ENCODE measurements around the gene MAD1L1.

The MAD1L1 gene

GRCh38 chr7:1853431-1853985, 379.2 kb downstream of the MAD1L1 start:
- DNase-seq = peak; percentile 49

- peak; percentile 52 for DNase-seq
Observed at GRCh38 chr7:1852517-1853430, 380.0 kb downstream of the MAD1L1 start.

- DNase-seq = no peak
Observed at GRCh38 chr7:1851721-1852516, 380.8 kb downstream of the MAD1L1 start.

GRCh38 chr7:1850976-1851571, 381.7 kb downstream of the MAD1L1 start:
- DNase-seq = no peak

- DNase-seq = no peak
Observed at GRCh38 chr7:1850111-1850975, 382.4 kb downstream of the MAD1L1 start.

- DNase-seq = no peak
Observed at GRCh38 chr7:1849351-1850041, 383.2 kb downstream of the MAD1L1 start.

- DNase-seq = no peak
Observed at GRCh38 chr7:1848911-1849311, 383.8 kb downstream of the MAD1L1 start.

GRCh38 chr7:1848013-1848640, 384.6 kb downstream of the MAD1L1 start:
- DNase-seq = no peak

- DNase-seq = peak; percentile 50
Observed at GRCh38 chr7:1847260-1848001, 385.3 kb downstream of the MAD1L1 start.

GRCh38 chr7:1846331-1847065, 386.2 kb downstream of the MAD1L1 start:
- DNase-seq = peak; percentile 36

- DNase-seq = peak; percentile 51
Observed at GRCh38 chr7:1845536-1846311, 387.0 kb downstream of the MAD1L1 start.

GRCh38 chr7:1844951-1845390, 387.8 kb downstream of the MAD1L1 start:
- DNase-seq = peak; percentile 46

GRCh38 chr7:1844336-1844950, 388.3 kb downstream of the MAD1L1 start:
- peak; percentile 52 for DNase-seq

GRCh38 chr7:1843921-1844335, 388.8 kb downstream of the MAD1L1 start:
- DNase-seq = no peak

- peak; percentile 41 for DNase-seq
Observed at GRCh38 chr7:1843271-1843861, 389.4 kb downstream of the MAD1L1 start.

- peak; percentile 55 for DNase-seq
Observed at GRCh38 chr7:1842321-1843221, 390.2 kb downstream of the MAD1L1 start.
